ENCODE data around the gene SORL1. TPM values are rescaled to one million over a fixed set of nuclear protein-coding genes. Genes with fewer than 3 reads are reported as not detected.

SORL1 gene
- total and polyA plus RNA-seq, 2 donors from 2014 or later = 15.2 to 74.2 TPM

- DNase-seq (peak in 4 of 5 donors; percentile 73 to 90 (median 82)), FAIRE-seq (no peak)
- Histone ChIP-seq H3K9ac (ENCODE audit: low read length in 3 of 3) (no peak overlapping the region), H3K27me3 (ENCODE audit: control insufficient read depth, insufficient read depth, low read length) (no peaks in the 10 kb centered on the region), H3K9me3 (ENCODE audit: control insufficient read depth in 2 of 3, insufficient read depth in 1 of 3, low read length in 3 of 3) (no peaks in the 10 kb centered on the region), H3K27ac (ENCODE audit: low read depth in 2 of 2, low read length in 2 of 2) (peak overlapping the region; percentile 44 to 71), H3K4me3 (ENCODE audit: low read length in 3 of 3) (no peak overlapping the region), H3K4me1 (ENCODE audit: control insufficient read depth in 2 of 3, insufficient read depth in 2 of 3, low read depth in 1 of 3, low read length in 3 of 3) (peaks cover 0 to 13% (median 13%) of the 10 kb centered on the region in 3 donors), H3K36me3 (ENCODE audit: control insufficient read depth in 2 of 3, insufficient read depth in 3 of 3, low read length in 3 of 3) (no peaks in the 10 kb centered on the region)
- TF ChIP-seq CTCF (IDR thresholded peaks at IDR 0.05; ENCODE audit: borderline replicate concordance, extremely low read depth, insufficient read depth) = no peak
- intact Hi-C loops (cut with DNase I) = no loop called here
Measured at GRCh38 chr11:121460941-121461514, 8.9 kb downstream of the SORL1 start.

GRCh38 chr11:121461843-121462242 is 9.7 kb downstream of the SORL1 start:
- no peak for DNase-seq
- no peak for TF ChIP-seq CTCF (IDR thresholded peaks at IDR 0.05; ENCODE audit: borderline replicate concordance, extremely low read depth, insufficient read depth)
- Histone ChIP-seq H3K9ac (ENCODE audit: low read length in 3 of 3) (no peak overlapping the region), H3K9me3 (ENCODE audit: control insufficient read depth in 2 of 3, insufficient read depth in 1 of 3, low read length in 3 of 3) (no peaks in the 10 kb centered on the region), H3K4me1 (ENCODE audit: control insufficient read depth in 2 of 3, insufficient read depth in 2 of 3, low read depth in 1 of 3, low read length in 3 of 3) (peaks cover 0 to 16% (median 14%) of the 10 kb centered on the region in 3 donors), H3K27ac (ENCODE audit: low read depth in 2 of 2, low read length in 2 of 2) (peak overlapping the region; percentile 44 to 71), H3K4me3 (ENCODE audit: low read length in 3 of 3) (no peak overlapping the region), H3K27me3 (ENCODE audit: control insufficient read depth, insufficient read depth, low read length) (no peaks in the 10 kb centered on the region), H3K36me3 (ENCODE audit: control insufficient read depth in 2 of 3, insufficient read depth in 3 of 3, low read length in 3 of 3) (no peaks in the 10 kb centered on the region)
- no peak for FAIRE-seq
- intact Hi-C loops (cut with DNase I) = no loop called here

GRCh38 chr11:121463689-121464335 is 11.7 kb downstream of the SORL1 start:
- intact Hi-C loops (cut with DNase I) = no loop called here
- no peak overlapping the region for H3K4me3 ChIP-seq (ENCODE audit: low read length in 3 of 3)
- no peaks in the 10 kb centered on the region for H3K27me3 ChIP-seq (ENCODE audit: control insufficient read depth, insufficient read depth, low read length)
- DNase-seq (no peak), FAIRE-seq (no peak)
- TF ChIP-seq CTCF (IDR thresholded peaks at IDR 0.05; ENCODE audit: borderline replicate concordance, extremely low read depth, insufficient read depth) = no peak
- H3K27ac ChIP-seq (ENCODE audit: low read depth in 2 of 2, low read length in 2 of 2) = no peak overlapping the region
- peaks cover 0 to 23% (median 14%) of the 10 kb centered on the region in 3 donors for H3K4me1 ChIP-seq (ENCODE audit: control insufficient read depth in 2 of 3, insufficient read depth in 2 of 3, low read depth in 1 of 3, low read length in 3 of 3)
- no peaks in the 10 kb centered on the region for H3K36me3 ChIP-seq (ENCODE audit: control insufficient read depth in 2 of 3, insufficient read depth in 3 of 3, low read length in 3 of 3)
- no peaks in the 10 kb centered on the region for H3K9me3 ChIP-seq (ENCODE audit: control insufficient read depth in 2 of 3, insufficient read depth in 1 of 3, low read length in 3 of 3)
- no peak overlapping the region for H3K9ac ChIP-seq (ENCODE audit: low read length in 3 of 3)
